IMR-90 (cell line): ENCODE measurements around the gene CSRNP3. TPM values are rescaled to one million over a fixed set of nuclear protein-coding genes. Genes with fewer than 3 reads are reported as not detected.

Experiments
- ATAC-seq: fragments of 200-7000 bp; cut with Tn5 transposase; 2 replicates; pipeline ENCODE4 v1.9.1; 2020; ENCODE audit warnings: low read depth, mild to moderate bottlenecking, moderate library complexity
- BruUV-seq: library from RNA; stranded (reverse); fragments of 400-500 nt; replicated peaks from 2 replicates; lab custom pipeline; 2021; lab: Mats Ljungman, UMichigan
- CTCF ChIA-PET: fragments of 300-600 bp; formaldehyde crosslinking; extraction: SDS; loops from one replicate; lab custom pipeline; 2021; ENCODE audit warnings: antibody characterized with exemption; lab: Yijun Ruan, JAX
- POLR2A ChIA-PET: fragments of 300-600 bp; sonication (Branson Sonifier 250); formaldehyde crosslinking; loops from one replicate; lab custom pipeline; 2022; ENCODE audit warnings: antibody characterized with exemption; ENCODE audit not compliant: unreplicated experiment; lab: Charles Lee
- DNase-seq: peaks from one replicate; pipeline ENCODE4 v3.0.0; 2013
- H2AFZ ChIP-seq: replicated peaks from 2 replicates; pipeline ENCODE3; 2013; ENCODE audit warnings: low read length, mild to moderate bottlenecking; ENCODE audit not compliant: poor library complexity
- H2AK5ac ChIP-seq: 2 replicates; pipeline ENCODE4 v1.6.1; 2013; ENCODE audit warnings: low read depth, low read length, inconsistent platforms
- H2AK9ac ChIP-seq: replicated peaks from 2 replicates; pipeline ENCODE3; 2013; ENCODE audit warnings: mild to moderate bottlenecking, low read depth, low read length, moderate library complexity; ENCODE audit not compliant: poor library complexity
- H2BK120ac ChIP-seq: 2 replicates; pipeline ENCODE4 v1.6.1; 2013; ENCODE audit warnings: low read depth, low read length, inconsistent platforms
- H2BK15ac ChIP-seq: 3 replicates; pipeline ENCODE4 v1.6.1; 2013; ENCODE audit warnings: low read depth, low read length, inconsistent platforms
- H2BK20ac ChIP-seq: 2 replicates; pipeline ENCODE4 v1.6.1; 2013; ENCODE audit warnings: low read depth, mild to moderate bottlenecking, inconsistent platforms, low read length, moderate library complexity
- H2BK5ac ChIP-seq: 2 replicates; pipeline ENCODE4 v1.6.1; 2013; ENCODE audit warnings: mild to moderate bottlenecking, low read depth, low read length, inconsistent platforms; ENCODE audit not compliant: poor library complexity, severe bottlenecking
- H3K14ac ChIP-seq: replicated peaks from 2 replicates; pipeline ENCODE4 v1.6.1; 2013; ENCODE audit warnings: low read depth, low read length, inconsistent platforms
- H3K18ac ChIP-seq: 2 replicates; pipeline ENCODE4 v1.6.1; 2013; ENCODE audit warnings: low read depth, low read length, control low read depth
- H3K23ac ChIP-seq: 2 replicates; pipeline ENCODE4 v1.6.1; 2013; ENCODE audit warnings: low read depth, low read length, inconsistent platforms
- H3K27ac ChIP-seq: 2 replicates; pipeline ENCODE4 v1.5.1; 2013; ENCODE audit warnings: mild to moderate bottlenecking, control low read depth, low read length; ENCODE audit not compliant: insufficient read depth
- H3K27me3 ChIP-seq: 2 replicates; pipeline ENCODE4 v1.6.1; 2013; ENCODE audit warnings: low read length; ENCODE audit not compliant: control insufficient read depth, insufficient read depth
- H3K36me3 ChIP-seq: 2 replicates; pipeline ENCODE4 v1.6.1; 2013; ENCODE audit warnings: low read length, mixed read lengths; ENCODE audit not compliant: control insufficient read depth, insufficient read depth
- H3K4ac ChIP-seq: 2 replicates; pipeline ENCODE4 v1.6.1; 2013; ENCODE audit warnings: low read depth, low read length, inconsistent platforms
- H3K4me1 ChIP-seq: 2 replicates; pipeline ENCODE4 v1.6.1; 2013; ENCODE audit warnings: low read length, mixed read lengths; ENCODE audit not compliant: control insufficient read depth, insufficient read depth
- H3K4me2 ChIP-seq: 2 replicates; pipeline ENCODE4 v1.6.1; 2013; ENCODE audit warnings: low read depth, mild to moderate bottlenecking, control low read depth, low read length, moderate library complexity
- H3K4me3 ChIP-seq: 2 replicates; pipeline ENCODE4 v1.5.1; 2013; ENCODE audit warnings: low read depth, mild to moderate bottlenecking, control low read depth, low read length, moderate library complexity; ENCODE audit not compliant: insufficient read depth
- H3K56ac ChIP-seq: 2 replicates; pipeline ENCODE4 v1.6.1; 2013; ENCODE audit warnings: low read length, inconsistent platforms; ENCODE audit not compliant: insufficient read depth; ENCODE audit errors: extremely low read depth
- H3K79me1 ChIP-seq, 2 experiments: 2 replicates each; pipeline ENCODE4 v1.6.1; 2013; ENCODE audit warnings: low read length in 2 of 2, inconsistent platforms in 1 of 2, low read depth in 1 of 2
- H3K9ac ChIP-seq: 2 replicates; pipeline ENCODE4 v1.6.1; 2013; ENCODE audit warnings: low read depth, low read length, control low read depth
- H3K9me1 ChIP-seq: 2 replicates; pipeline ENCODE4 v1.6.1; 2013; ENCODE audit warnings: low read length, inconsistent platforms; ENCODE audit not compliant: insufficient read depth
- H3K9me3 ChIP-seq: 2 replicates; pipeline ENCODE4 v1.6.1; 2013; ENCODE audit warnings: low read length; ENCODE audit not compliant: control insufficient read depth, insufficient read depth
- H4K20me1 ChIP-seq: 2 replicates; pipeline ENCODE4 v1.6.1; 2013; ENCODE audit warnings: low read length, inconsistent platforms; ENCODE audit not compliant: insufficient read depth
- H4K5ac ChIP-seq: 2 replicates; pipeline ENCODE4 v1.6.1; 2013; ENCODE audit warnings: mild to moderate bottlenecking, low read depth, low read length, control low read depth
- H4K8ac ChIP-seq, 2 experiments: 2 replicates each; pipeline ENCODE4 v1.6.1; 2013; ENCODE audit warnings: low read depth in 2 of 2, low read length in 2 of 2, control low read depth in 1 of 2, inconsistent platforms in 1 of 2
- H4K91ac ChIP-seq: 2 replicates; pipeline ENCODE4 v1.6.1; 2013; ENCODE audit warnings: low read depth, low read length, inconsistent platforms; ENCODE audit not compliant: insufficient read depth
- BHLHE40 ChIP-seq: fragments of 150-350 bp; IDR thresholded peaks from 2 replicates; pipeline ENCODE4 v1.6.1; 2016; ENCODE audit warnings: mild to moderate bottlenecking, low read depth, low read length
- CEBPB ChIP-seq: IDR thresholded peaks from 2 replicates; pipeline ENCODE4 v1.6.1; 2012; ENCODE audit warnings: low read depth, low read length, improper control_type of control experiment
- CHD1 ChIP-seq: IDR thresholded peaks from 2 replicates; pipeline ENCODE4 v1.6.1; 2012; ENCODE audit warnings: low read depth, low read length, improper control_type of control experiment
- CTCF ChIP-seq: conservative IDR thresholded peaks from 2 replicates; pipeline ENCODE4 v1.5.1; 2012; ENCODE audit warnings: mild to moderate bottlenecking, low read depth, low read length, improper control_type of control experiment
- MAFK ChIP-seq: IDR thresholded peaks from 2 replicates; pipeline ENCODE4 v1.6.1; 2012; ENCODE audit warnings: low read depth, low read length, improper control_type of control experiment
- MAZ ChIP-seq: IDR thresholded peaks from 2 replicates; pipeline ENCODE4 v1.6.1; 2012; ENCODE audit warnings: low read depth, mild to moderate bottlenecking, low read length, improper control_type of control experiment, moderate library complexity, borderline replicate concordance
- MXI1 ChIP-seq: IDR thresholded peaks from 2 replicates; pipeline ENCODE4 v1.6.1; 2012; ENCODE audit warnings: low read depth, mild to moderate bottlenecking, low read length, moderate library complexity, borderline replicate concordance
- NFE2L2 ChIP-seq: fragments of 150-350 bp; IDR thresholded peaks from 2 replicates; pipeline ENCODE4 v1.6.1; 2016; ENCODE audit warnings: low read depth, mild to moderate bottlenecking, low read length
- POLR2A ChIP-seq: IDR thresholded peaks from 2 replicates; pipeline ENCODE4 v1.6.1; 2012; ENCODE audit warnings: mild to moderate bottlenecking, low read depth, low read length
- RAD21 ChIP-seq: IDR thresholded peaks from 2 replicates; pipeline ENCODE4 v1.6.1; 2012; ENCODE audit warnings: low read length, improper control_type of control experiment
- RCOR1 ChIP-seq: IDR thresholded peaks from 2 replicates; pipeline ENCODE4 v1.6.1; 2012; ENCODE audit warnings: mild to moderate bottlenecking, low read length, improper control_type of control experiment; ENCODE audit not compliant: insufficient replicate concordance
- RFX5 ChIP-seq: IDR thresholded peaks from 2 replicates; pipeline ENCODE4 v1.8.0; 2012; ENCODE audit warnings: low read depth, mild to moderate bottlenecking, low read length, moderate library complexity
- SMC3 ChIP-seq: fragments of 150-350 bp; IDR thresholded peaks from 2 replicates; pipeline ENCODE4 v1.6.1; 2016; ENCODE audit warnings: low read depth, mild to moderate bottlenecking, antibody characterized with exemption, low read length, moderate library complexity
- USF2 ChIP-seq: fragments of 150-350 bp; IDR thresholded peaks from 2 replicates; pipeline ENCODE4 v1.6.1; 2017; ENCODE audit warnings: mild to moderate bottlenecking, antibody characterized with exemption, low read length, low read depth
- WGBS, 2 experiments: methylation state at CpG; one replicate each; pipeline versions ENCODE4 v1.1.5 to v1.1.7; 2013; ENCODE audit warnings: missing lambda C conversion rate in 2 of 2; ENCODE audit not compliant: insufficient read length in 1 of 2; ENCODE audit errors: extremely low coverage in 2 of 2; 5-methylcytosine and 5-hydroxymethylcytosine counted together
- dilution Hi-C: fragments of 300-500 bp; cut with HindIII; formaldehyde crosslinking; loops from one replicate; pipeline ENCODE4 v1.14.3; 2018; ENCODE audit warnings: low sequenced_read_pairs; ENCODE audit not compliant: unreplicated experiment
- in situ Hi-C: fragments of 300-500 bp; cut with MboI; formaldehyde crosslinking; loops from 3 replicates; pipeline ENCODE4 v1.14.3; 2019; ENCODE audit warnings: low sequenced_read_pairs, inconsistent platforms, mixed read lengths
- intact Hi-C: fragments of 100-400 bp; cut with micrococcal nuclease; formaldehyde crosslinking; loops from 2 replicates; pipeline ENCODE4 v1.10.0; 2022
- polyA plus RNA-seq, 3 experiments: library from polyadenylated mRNA; depleted of rRNA; stranded (reverse); fragments of >200 nt; gene quantifications; 2 replicates each; pipeline ENCODE4 v1.2.3, GENCODE V29; 2012; ENCODE audit warnings: low replicate concordance in 1 of 3
- total RNA-seq: library from RNA; depleted of rRNA; stranded (reverse); fragments of >200 nt; gene quantifications from 2 replicates; pipeline ENCODE4 v1.2.3, GENCODE V29; 2012

Gene CSRNP3
- total and polyA plus RNA-seq, 2 of the 4 experiments (the other 2 are of a cell fraction) = 0.21 to 0.72 TPM

- dilution Hi-C loops (no loop called here), intact Hi-C loops (loop anchor here (2.0 kb wide), 1 partner anchor 22 kb away; no protein-coding TSS in a partner anchor), in situ Hi-C loops (no loop called here)
- Histone ChIP-seq H2AK9ac (no peak overlapping the region), H3K79me1 (no peaks in the 10 kb centered on the region), H2BK20ac (no peak overlapping the region), H4K91ac (no peak overlapping the region), H3K27me3 (no peaks in the 10 kb centered on the region), H3K56ac (no peak overlapping the region), H2AFZ (no peak overlapping the region), H2BK5ac (no peak overlapping the region), H3K9me1 (no peaks in the 10 kb centered on the region), H3K9ac (no peak overlapping the region), H2BK15ac (no peak overlapping the region), H3K4me3 (no peak overlapping the region), H3K14ac (no peak overlapping the region), H4K5ac (no peak overlapping the region), H4K8ac (no peak overlapping the region), H3K18ac (no peak overlapping the region), H3K4ac (no peak overlapping the region), H2BK120ac (no peak overlapping the region), H3K4me2 (no peak overlapping the region), H2AK5ac (no peak overlapping the region), H3K36me3 (no peaks in the 10 kb centered on the region), H4K20me1 (no peaks in the 10 kb centered on the region), H3K23ac (no peak overlapping the region), H3K4me1 (no peaks in the 10 kb centered on the region), H3K9me3 (no peaks in the 10 kb centered on the region), H3K27ac (no peak overlapping the region)
- WGBS, 2 experiments = no CpG with 5 or more reads among the region's 3 CpGs
- no TSS peak for BruUV-seq
- ATAC-seq (no peak), DNase-seq (no peak)
- POLR2A ChIA-PET = no interaction called here
- no peak for TF ChIP-seq NFE2L2
- TF ChIP-seq CHD1 = no peak
- TF ChIP-seq USF2 = no peak
- TF ChIP-seq MAFK = no peak
- no peak for TF ChIP-seq MXI1
- no peak for TF ChIP-seq SMC3
- TF ChIP-seq CEBPB = no peak
- TF ChIP-seq POLR2A = no peak
- TF ChIP-seq RFX5 = no peak
- no peak for TF ChIP-seq CTCF
- no peak for TF ChIP-seq RCOR1
- no peak for TF ChIP-seq RAD21
- no peak for TF ChIP-seq MAZ
- no peak for TF ChIP-seq BHLHE40
- CTCF ChIA-PET = no interaction called here
Observed at GRCh38 chr2:165499131-165499530, 29.6 kb downstream of the CSRNP3 start.
